A549 treated with dexamethasone at 1 μM for 4 hours (cell line): ENCODE data around the gene LRRC56. TPM values are rescaled to one million over a fixed set of nuclear protein-coding genes. Genes with fewer than 3 reads are reported as not detected.

Experiments used
- total RNA-seq: library from RNA; stranded (reverse); fragments of 200-300 nt; extraction: Qiagen RNA extraction; gene quantifications from 5 replicates; pipeline ENCODE4 v1.2.3, GENCODE V29; 2022

LRRC56 gene, protein sequence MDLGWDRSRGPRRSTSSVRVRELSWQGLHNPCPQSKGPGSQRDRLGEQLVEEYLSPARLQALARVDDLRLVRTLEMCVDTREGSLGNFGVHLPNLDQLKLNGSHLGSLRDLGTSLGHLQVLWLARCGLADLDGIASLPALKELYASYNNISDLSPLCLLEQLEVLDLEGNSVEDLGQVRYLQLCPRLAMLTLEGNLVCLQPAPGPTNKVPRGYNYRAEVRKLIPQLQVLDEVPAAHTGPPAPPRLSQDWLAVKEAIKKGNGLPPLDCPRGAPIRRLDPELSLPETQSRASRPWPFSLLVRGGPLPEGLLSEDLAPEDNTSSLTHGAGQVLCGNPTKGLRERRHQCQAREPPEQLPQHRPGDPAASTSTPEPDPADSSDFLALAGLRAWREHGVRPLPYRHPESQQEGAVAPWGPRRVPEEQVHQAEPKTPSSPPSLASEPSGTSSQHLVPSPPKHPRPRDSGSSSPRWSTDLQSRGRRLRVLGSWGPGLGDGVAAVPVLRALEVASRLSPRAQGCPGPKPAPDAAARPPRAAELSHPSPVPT
- total RNA-seq, result 0.52 to 1.1 TPM (median 0.98 TPM) in 5 replicates

DNA sequence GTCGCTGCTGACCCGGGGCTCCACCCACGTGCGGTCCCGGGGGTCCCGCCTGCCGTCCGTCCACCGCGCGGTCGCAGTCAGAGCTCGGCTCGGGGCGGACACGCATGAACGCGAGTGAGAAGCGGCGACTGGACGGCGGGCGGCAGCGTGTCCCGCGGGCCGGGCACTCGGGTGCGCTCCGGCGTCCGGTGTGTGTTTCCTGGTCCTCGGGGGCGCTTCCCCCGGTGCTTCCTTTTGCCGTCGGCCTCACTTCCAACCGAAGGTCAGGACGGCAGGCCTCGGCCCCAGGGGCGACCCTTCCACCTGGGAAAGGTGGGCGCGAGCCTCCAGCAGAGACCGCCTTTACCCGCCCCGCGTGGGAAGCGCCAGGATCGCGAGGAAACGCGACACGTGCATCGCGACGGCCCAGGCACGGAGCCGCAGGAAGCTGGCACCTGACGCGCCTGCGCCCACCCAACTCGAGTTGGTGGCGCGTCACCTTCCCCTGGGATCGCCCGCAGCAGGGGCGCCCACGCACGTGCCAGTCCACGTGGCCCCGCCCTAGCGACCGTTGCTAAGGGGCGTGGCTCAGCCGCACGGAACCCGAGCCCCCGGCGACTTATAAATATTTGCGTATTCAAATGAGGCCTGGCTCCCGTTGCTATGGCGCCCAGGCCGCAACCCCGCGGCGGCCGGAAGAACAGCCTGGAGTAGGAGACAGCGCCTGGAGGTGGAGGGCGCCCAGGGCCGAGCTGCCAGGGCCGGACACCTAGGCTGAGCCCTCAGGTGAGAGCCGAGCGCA is at the start of gene LRRC56:
Gene LRRC56, plus strand, starts transcription at position 687 of the 781 bp plus-strand sequence. CDS start 3,158 bp downstream, outside the sequence.

DNA sequence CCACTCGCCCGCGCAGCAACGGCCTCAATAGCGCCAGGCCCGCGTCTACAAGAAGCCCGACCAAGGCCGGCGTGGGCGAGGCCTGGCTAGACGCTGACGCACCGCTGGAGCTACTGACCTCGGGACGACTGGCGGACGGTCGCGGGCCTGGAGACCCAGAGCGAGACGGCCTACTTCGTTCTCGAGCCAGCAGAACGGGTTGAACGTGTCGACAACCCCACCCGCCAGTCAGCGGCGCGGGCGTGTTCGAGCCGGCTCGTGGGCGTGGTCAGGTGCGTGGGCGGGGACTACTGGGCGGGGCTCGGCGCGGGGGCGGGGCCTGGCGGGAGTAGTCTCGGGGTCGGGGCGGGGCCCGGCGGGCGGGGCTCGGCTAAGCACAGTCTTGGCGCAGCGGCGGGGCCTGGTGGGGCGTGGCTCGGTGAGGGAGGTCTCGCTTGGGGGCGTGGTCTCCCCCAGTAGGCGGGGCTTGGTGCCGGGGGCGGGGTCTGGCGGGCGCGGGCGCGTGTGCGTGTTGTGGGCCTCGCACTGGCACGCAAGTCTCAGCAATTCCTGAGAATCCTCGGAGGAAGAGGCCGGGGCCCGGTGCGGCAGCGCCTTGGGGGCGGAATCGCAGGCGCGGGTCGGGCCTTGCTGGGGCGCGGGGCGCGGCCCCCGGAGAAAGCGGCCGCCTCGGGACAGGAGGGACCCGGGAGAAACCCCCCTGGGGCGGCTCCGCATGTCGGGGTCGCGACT is 30.2 kb upstream of the LRRC56 start, which contains the start of gene RNH1:
Gene RNH1, minus strand, starts transcription at position 248 of the 732 bp plus-strand sequence. CDS start 5,080 bp downstream, outside the sequence.

DNA sequence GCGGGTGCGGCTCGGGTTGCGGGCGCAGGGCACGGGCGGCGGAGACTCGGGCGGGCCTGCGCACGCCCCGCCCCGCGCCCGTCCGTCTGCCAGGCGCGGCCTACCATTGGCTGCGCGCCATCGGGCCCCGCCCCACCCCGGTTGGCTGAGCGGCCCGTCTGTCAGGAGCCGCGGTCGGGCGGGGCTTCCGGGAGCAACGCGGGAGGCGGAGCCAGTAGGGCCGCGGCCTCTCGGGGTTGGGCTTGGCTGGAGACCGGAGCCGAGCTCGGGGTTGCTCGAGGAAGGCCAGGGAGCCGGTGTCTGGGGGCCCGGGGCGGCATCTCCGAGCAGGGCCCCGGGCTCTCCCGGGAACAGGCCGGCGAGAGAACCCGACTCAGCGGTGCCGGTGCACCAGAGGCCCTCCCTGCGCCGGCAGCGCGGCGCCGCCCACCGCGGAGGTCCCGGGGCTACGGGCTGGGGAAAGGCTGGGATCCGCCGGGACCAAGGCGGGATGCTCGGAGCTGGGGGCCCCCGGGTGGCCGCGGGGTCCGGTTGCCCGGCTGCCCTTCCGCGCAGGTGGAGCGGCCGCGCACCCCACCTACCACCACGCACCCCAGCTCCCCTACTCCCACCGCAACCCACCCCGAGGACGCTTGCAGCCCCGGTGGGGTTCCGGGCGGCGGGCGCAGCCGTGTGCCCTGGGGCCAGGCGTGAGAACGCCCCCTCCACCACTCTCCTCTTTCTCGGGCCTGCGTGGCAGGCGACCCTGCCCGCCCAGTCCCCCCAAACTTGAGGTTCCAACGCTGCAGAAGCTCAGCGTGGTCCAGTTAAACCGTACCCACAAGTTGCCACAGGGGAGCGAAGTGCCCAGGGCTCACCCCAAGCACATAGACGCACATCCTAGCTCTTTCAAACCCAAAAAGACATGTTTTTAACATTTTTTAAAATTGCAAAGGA is 1.5 kb upstream of the LRRC56 start, which contains the start of gene HRAS:
Gene HRAS, minus strand, starts transcription at position 58 of the 936 bp plus-strand sequence.

DNA sequence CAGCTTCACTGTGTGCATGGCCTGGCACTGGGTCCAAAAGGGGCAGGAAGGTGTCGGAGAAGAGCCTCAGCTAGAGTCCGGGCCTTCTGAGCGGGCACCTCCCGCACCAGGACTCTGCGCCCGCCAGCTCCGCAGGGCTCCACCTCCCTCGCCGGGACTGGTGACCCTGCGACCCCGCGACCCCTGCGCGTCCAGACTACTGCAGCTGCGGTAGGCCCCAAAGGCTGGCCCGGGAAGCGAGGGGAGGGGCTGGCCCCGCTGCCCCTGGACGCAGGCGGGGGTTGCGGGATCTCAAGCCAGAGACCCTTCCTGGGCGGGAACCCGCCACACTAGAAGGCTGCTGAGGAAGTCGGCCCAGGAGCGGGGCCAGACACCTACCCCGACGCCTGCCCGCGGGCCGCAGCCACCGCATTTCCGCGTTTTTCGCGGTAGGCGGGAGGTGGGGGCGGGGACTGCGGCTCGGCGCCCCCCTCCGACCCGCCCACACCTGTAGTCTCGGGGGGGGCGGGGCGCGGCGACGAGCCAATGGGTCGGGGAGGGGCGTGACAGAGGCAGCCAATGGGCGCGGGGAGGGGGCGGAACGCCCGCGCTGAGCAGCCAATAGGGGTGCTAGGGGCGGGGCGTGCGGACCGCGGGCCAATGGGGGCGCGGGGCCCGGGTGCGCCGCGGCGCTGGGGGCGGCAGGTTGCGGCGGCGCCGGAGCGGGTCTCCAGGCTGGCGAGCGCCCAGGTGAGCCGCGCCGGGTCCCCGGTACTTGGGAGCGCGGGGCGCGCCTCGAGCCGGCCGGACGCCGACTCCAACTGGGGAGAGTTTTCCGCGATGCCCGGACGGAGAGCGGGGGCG is 23.2 kb downstream of the LRRC56 start, which contains the start of the genes LMNTD2 and RASSF7:
Gene LMNTD2, minus strand, starts transcription at position 434 of the 843 bp plus-strand sequence. Its CDS starts 22 bp downstream, at position 412.
Gene RASSF7, plus strand, starts transcription at position 666 of the 843 bp plus-strand sequence. CDS start 799 bp downstream, outside the sequence.

DNA sequence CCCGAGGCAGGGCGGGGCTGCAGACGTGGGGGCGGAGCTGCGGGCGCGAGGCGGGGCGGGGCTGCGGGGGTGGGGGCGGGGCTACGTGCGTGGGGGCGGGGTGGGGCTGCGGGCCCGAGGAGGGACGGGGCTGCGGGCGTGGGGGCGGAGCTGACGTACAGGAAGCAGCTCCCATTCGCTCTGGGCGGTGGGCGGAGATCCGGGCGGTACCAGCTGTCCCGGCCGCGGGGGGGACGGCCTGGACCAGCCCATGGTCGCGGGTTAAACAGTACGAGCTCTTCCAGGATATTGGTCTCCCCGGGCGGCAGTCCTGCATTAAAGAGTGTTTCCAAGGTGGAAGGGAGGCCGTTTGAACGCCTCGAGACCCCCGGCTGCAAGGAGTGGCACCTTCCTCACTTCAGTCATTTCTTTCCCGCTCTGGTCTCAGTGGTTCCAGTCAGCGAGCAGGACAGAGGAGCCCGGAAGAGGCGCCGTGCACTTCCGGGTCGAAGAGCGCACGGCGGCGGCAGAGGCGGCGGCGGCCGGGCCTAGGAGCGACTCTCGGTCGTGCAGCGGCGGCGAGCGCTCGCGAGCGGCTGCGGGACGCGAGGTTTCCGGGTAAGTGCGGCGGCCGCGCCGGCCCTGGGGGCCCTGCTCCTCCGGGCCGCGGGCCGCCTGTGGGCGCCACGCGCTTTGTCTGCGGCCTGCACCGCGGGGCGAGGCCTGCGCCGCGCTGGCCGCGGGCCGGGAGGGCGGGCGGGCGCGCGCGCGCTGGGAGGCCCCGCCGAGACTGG is 38.9 kb downstream of the LRRC56 start, which contains the start of gene PHRF1:
Gene PHRF1, plus strand, starts transcription at position 475 of the 773 bp plus-strand sequence. CDS start 5,043 bp downstream, outside the sequence.

Other genes with a start within 250 kb of the LRRC56 start
- 5.1 to 11.1 TPM (median 9.9 TPM) in 5 replicates for gene PGGHG, start 248.4 kb upstream of the LRRC56 start, total RNA-seq
- not detected in 5 replicates for gene IFITM5, start 238.0 kb upstream of the LRRC56 start, total RNA-seq
- gene IFITM2, start 229.7 kb upstream of the LRRC56 start, total RNA-seq, result 55.1 to 67.8 TPM (median 66.9 TPM) in 5 replicates
- 0.17 to 0.61 TPM (median 0.22 TPM) in 5 replicates for gene IFITM1, start 223.5 kb upstream of the LRRC56 start, total RNA-seq
- 23.7 to 32.8 TPM (median 29.5 TPM) in 5 replicates for gene IFITM3, start 216.7 kb upstream of the LRRC56 start, total RNA-seq
- gene B4GALNT4, start 168.0 kb upstream of the LRRC56 start, total RNA-seq, result 7.8 to 18.0 TPM (median 14.8 TPM) in 5 replicates
- 26.9 to 37.1 TPM (median 35.4 TPM) in 5 replicates for gene PKP3, start 143.3 kb upstream of the LRRC56 start, total RNA-seq
- 57.7 to 86.6 TPM (median 78.8 TPM) in 5 replicates for gene SIGIRR, start 122.5 kb upstream of the LRRC56 start, total RNA-seq
- gene ANO9, start 95.5 kb upstream of the LRRC56 start, total RNA-seq, result 0.52 to 1.2 TPM (median 0.66 TPM) in 5 replicates
- 28.7 to 46.7 TPM (median 45.6 TPM) in 5 replicates for gene PTDSS2, start 87.2 kb upstream of the LRRC56 start, total RNA-seq
- gene RNH1, start 30.3 kb upstream of the LRRC56 start, total RNA-seq, result 123 to 178 TPM (median 165 TPM) in 5 replicates
- 111 to 166 TPM (median 143 TPM) in 5 replicates for gene HRAS, start 2.0 kb upstream of the LRRC56 start, total RNA-seq
- gene LMNTD2, start 23.2 kb downstream of the LRRC56 start, total RNA-seq, result 1.6 to 3.4 TPM (median 2.4 TPM) in 5 replicates
- gene RASSF7, start 23.4 kb downstream of the LRRC56 start, total RNA-seq, result 53.9 to 61.7 TPM (median 58.5 TPM) in 5 replicates
- 25.8 to 45.8 TPM (median 43.4 TPM) in 5 replicates for gene PHRF1, start 38.9 kb downstream of the LRRC56 start, total RNA-seq
- 6.6 to 9.0 TPM (median 7.0 TPM) in 5 replicates for gene IRF7, start 78.4 kb downstream of the LRRC56 start, total RNA-seq
- gene CDHR5, start 87.4 kb downstream of the LRRC56 start, total RNA-seq, result 0.06 to 0.34 TPM (median 0.07 TPM) in 5 replicates
- gene SCT, start 89.7 kb downstream of the LRRC56 start, total RNA-seq, result not detected in 5 replicates
- gene DRD4, start 99.7 kb downstream of the LRRC56 start, total RNA-seq, result 0.23 to 0.54 TPM (median 0.36 TPM) in 4 of 5 replicates, not detected in the other
- gene DEAF1, start 157.7 kb downstream of the LRRC56 start, total RNA-seq, result 31.2 to 36.9 TPM (median 34.5 TPM) in 5 replicates
- 7.9 to 10.0 TPM (median 8.4 TPM) in 5 replicates for gene TMEM80, start 158.3 kb downstream of the LRRC56 start, total RNA-seq
- 63.5 to 125 TPM (median 102 TPM) in 5 replicates for gene EPS8L2, start 168.7 kb downstream of the LRRC56 start, total RNA-seq
- 383 to 445 TPM (median 388 TPM) in 5 replicates for gene TALDO1, start 209.9 kb downstream of the LRRC56 start, total RNA-seq
- gene GATD1, start 240.0 kb downstream of the LRRC56 start, total RNA-seq, result 30.9 to 49.4 TPM (median 44.9 TPM) in 5 replicates